ENCODE results near the gene BTNL2.
A peak's percentile ranks its signal among the peaks of the same experiment; 100 is the strongest.

DNA sequence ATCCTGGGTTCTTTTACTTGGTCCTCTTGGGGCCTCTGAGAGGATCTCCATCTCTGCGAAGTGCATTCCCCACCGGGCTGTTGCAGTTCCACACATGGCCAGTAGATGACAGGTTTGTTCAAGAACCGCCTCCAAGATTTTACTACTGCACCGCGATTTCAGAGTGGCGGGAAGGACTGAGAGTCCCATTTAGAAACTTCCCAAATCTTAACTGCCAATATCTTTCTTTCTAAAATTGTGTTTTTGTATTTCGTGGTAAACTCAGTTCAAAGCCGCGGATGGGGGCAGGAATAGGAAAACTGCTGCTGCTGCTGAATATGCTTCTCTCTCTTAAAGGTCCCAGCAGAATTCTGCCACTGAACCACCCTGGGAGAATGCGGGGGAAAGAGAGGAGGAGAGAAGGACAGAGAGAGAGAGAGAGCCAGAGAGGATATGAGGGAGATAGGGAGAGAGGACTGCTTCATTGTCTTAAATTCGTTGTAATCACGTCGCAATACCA lies 8.6 kb upstream of the BTNL2 start:
- TF ChIP-seq, protein P1, sequence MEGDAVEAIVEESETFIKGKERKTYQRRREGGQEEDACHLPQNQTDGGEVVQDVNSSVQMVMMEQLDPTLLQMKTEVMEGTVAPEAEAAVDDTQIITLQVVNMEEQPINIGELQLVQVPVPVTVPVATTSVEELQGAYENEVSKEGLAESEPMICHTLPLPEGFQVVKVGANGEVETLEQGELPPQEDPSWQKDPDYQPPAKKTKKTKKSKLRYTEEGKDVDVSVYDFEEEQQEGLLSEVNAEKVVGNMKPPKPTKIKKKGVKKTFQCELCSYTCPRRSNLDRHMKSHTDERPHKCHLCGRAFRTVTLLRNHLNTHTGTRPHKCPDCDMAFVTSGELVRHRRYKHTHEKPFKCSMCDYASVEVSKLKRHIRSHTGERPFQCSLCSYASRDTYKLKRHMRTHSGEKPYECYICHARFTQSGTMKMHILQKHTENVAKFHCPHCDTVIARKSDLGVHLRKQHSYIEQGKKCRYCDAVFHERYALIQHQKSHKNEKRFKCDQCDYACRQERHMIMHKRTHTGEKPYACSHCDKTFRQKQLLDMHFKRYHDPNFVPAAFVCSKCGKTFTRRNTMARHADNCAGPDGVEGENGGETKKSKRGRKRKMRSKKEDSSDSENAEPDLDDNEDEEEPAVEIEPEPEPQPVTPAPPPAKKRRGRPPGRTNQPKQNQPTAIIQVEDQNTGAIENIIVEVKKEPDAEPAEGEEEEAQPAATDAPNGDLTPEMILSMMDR (IDR thresholded peaks at IDR 0.05; ENCODE audit: borderline replicate concordance, extremely low read depth, low read length, poor library complexity, severe bottlenecking) = peak; percentile 99
- peak; percentile 47 for TF ChIP-seq EZH2 (IDR thresholded peaks at IDR 0.05; ENCODE audit: borderline replicate concordance, low read depth, low read length, severe bottlenecking)
